IPS-20b (cell line): ENCODE measurements around the gene LRRC42.
"Not testable (repeated sequence)": the region's sequence is repeated elsewhere in the genome, so short reads cannot be mapped to it uniquely, and the experiment has no call there.

Experiments used
- H3K27ac ChIP-seq: one replicate; pipeline ENCODE4 v1.5.1; 2013; ENCODE audit warnings: low read length
- H3K27me3 ChIP-seq: 2 replicates; pipeline ENCODE4 v1.6.1; 2013; ENCODE audit warnings: mild to moderate bottlenecking, low read length, inconsistent platforms; ENCODE audit not compliant: insufficient read depth
- H3K36me3 ChIP-seq: 2 replicates; pipeline ENCODE4 v1.6.1; 2013; ENCODE audit warnings: low read depth, mild to moderate bottlenecking, inconsistent platforms, low read length, moderate library complexity; ENCODE audit not compliant: insufficient read depth
- H3K4me1 ChIP-seq: 2 replicates; pipeline ENCODE4 v1.6.1; 2013; ENCODE audit warnings: mild to moderate bottlenecking, control low read depth, inconsistent platforms, low read length, moderate library complexity; ENCODE audit not compliant: insufficient read depth
- H3K4me3 ChIP-seq: 2 replicates; pipeline ENCODE4 v1.5.1; 2013; ENCODE audit warnings: mild to moderate bottlenecking, low read length, inconsistent platforms
- H3K9ac ChIP-seq: 2 replicates; pipeline ENCODE4 v1.6.1; 2013; ENCODE audit warnings: low read depth, mild to moderate bottlenecking, inconsistent platforms, low read length, moderate library complexity
- H3K9me3 ChIP-seq: 2 replicates; pipeline ENCODE4 v1.6.1; 2013; ENCODE audit warnings: mild to moderate bottlenecking, low read depth, low read length, inconsistent platforms; ENCODE audit not compliant: insufficient read depth

LRRC42 gene

DNA sequence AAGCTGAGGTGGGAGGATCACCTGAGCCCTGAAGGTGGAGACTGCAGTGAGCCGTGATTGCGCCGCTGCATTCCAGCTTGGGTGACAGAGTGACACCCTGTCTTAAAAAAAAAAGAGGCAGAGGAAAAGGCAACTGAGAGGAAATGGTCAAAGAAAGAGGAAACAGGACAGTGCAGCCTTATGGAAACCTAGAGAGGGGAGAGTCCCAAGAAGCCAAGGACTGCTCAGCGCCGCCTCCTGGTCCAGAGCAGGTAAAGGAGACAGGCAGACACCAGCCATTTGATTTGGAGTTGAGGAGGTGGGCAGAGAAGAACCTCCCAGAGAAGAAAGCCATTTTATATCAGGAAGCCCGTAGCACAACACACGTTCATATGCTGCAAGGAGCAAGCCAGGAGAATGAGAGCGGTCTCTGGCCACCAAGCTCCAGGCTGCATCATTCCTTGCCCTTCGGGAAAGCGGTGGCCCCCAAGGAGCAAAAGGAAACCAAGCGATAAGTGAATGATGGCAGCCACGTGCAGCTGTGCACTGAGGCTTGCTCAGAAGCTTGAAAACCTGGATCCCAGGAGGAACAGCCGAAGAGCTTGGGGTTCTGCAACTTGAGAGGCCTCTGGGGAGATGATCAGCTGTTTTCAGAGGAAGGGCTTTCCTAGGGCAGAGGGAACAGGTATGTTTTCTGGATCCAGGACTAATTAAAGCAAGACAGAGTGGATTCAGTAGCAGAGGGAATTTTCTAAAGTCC is 33.7 kb downstream of the LRRC42 start:
- Histone ChIP-seq H3K9me3 (no peaks in the 10 kb centered on the region), H3K27me3 (no peaks in the 10 kb centered on the region)

GRCh38 chr1:53981220-53981619 is 35.1 kb downstream of the LRRC42 start:
- Histone ChIP-seq H3K27ac (no peak overlapping the region), H3K9me3 (no peaks in the 10 kb centered on the region), H3K27me3 (no peaks in the 10 kb centered on the region), H3K4me3 (no peak overlapping the region), H3K36me3 (no peaks in the 10 kb centered on the region), H3K4me1 (peaks cover 5% of the 10 kb centered on the region; the same call in 1 of the 2 replicates), H3K9ac (no peak overlapping the region)

More for the DNA sequence above, 33.7 kb downstream of the LRRC42 start:
- Histone ChIP-seq H3K27ac (no peak overlapping the region), H3K4me3 (no peak overlapping the region), H3K36me3 (no peaks in the 10 kb centered on the region), H3K9ac (no peak overlapping the region), H3K4me1 (peaks cover 5% of the 10 kb centered on the region; the same call in 1 of the 2 replicates)

DNA sequence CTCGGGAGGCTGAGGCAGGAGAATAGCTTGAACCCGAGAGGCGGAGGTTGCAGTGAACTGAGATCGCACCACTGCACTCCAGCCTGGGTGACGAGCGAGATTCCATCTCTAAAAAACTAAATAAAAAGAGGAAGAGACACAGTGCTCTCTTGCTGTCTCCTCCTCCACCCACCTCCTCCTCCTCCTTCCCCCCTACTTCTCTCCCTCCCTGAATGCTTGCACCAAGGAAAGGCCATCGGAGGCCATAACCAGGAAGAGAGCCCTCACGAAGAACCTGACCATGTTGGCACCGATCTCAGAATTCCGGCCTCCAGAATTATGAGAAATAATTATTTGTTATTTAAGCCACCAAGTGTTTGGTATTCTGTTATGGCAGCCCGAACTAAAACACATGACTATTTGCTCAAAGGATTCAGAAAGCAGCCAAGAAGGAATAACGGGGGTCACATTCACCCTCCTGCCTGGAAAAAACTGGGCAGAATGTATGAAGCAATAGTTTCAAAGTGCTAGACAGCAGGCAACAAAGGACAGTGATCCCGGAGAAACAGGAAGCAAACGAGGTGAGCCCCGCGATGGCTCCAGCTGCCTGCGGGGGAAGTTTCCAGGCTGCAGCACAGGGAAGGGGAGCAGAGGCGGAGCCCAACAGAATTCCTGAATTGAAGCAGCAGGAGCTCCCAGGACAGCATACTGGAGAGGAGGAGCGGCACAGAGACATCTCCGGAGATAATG is 36.0 kb downstream of the LRRC42 start:
- Histone ChIP-seq H3K4me1 (peaks cover 5% of the 10 kb centered on the region; the same call in 1 of the 2 replicates), H3K27me3 (no peaks in the 10 kb centered on the region), H3K4me3 (peak overlapping the region; percentile 57), H3K27ac (no peak overlapping the region), H3K36me3 (no peaks in the 10 kb centered on the region), H3K9ac (peak overlapping the region; percentile 78; the same call in 1 of the 2 replicates), H3K9me3 (no peaks in the 10 kb centered on the region)

GRCh38 chr1:53982763-53983104 is 36.6 kb downstream of the LRRC42 start:
- H3K9ac ChIP-seq = peak overlapping the region; percentile 7; the same call in 1 of the 2 replicates
- no peak overlapping the region for H3K27ac ChIP-seq
- H3K4me1 ChIP-seq = peaks cover 5% of the 10 kb centered on the region; the same call in 1 of the 2 replicates
- H3K27me3 ChIP-seq = no peaks in the 10 kb centered on the region
- peak overlapping the region; percentile 57 for H3K4me3 ChIP-seq
- H3K36me3 ChIP-seq = no peaks in the 10 kb centered on the region
- no peaks in the 10 kb centered on the region for H3K9me3 ChIP-seq

GRCh38 chr1:53984726-53985125 is 38.6 kb downstream of the LRRC42 start:
- H3K9ac ChIP-seq = no peak overlapping the region
- no peak overlapping the region for H3K27ac ChIP-seq
- no peaks in the 10 kb centered on the region for H3K36me3 ChIP-seq
- no peaks in the 10 kb centered on the region for H3K9me3 ChIP-seq
- no peaks in the 10 kb centered on the region for H3K27me3 ChIP-seq
- H3K4me3 ChIP-seq = no peak overlapping the region
- peaks cover 5% of the 10 kb centered on the region; the same call in 1 of the 2 replicates for H3K4me1 ChIP-seq

DNA sequence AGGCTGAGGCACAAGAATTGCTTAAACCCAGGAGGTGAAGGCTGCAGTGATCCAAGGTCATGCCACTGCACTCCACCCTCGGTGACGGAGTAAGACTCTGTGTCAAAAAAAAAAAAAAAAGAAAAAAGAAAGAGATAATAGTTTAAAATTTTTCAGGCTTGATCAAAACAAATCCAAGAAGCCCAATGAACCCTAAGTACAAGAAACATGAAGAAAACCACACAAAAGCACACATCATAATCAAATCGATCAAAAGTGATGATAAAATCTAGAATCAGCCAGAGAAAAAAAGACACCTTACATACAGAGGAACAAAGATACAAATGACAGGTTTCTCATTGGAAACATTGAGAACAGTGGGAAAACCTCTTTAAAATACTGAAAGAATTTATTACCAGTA is 40.3 kb downstream of the LRRC42 start:
- no peak overlapping the region for H3K4me3 ChIP-seq
- H3K36me3 ChIP-seq = no peaks in the 10 kb centered on the region

DNA sequence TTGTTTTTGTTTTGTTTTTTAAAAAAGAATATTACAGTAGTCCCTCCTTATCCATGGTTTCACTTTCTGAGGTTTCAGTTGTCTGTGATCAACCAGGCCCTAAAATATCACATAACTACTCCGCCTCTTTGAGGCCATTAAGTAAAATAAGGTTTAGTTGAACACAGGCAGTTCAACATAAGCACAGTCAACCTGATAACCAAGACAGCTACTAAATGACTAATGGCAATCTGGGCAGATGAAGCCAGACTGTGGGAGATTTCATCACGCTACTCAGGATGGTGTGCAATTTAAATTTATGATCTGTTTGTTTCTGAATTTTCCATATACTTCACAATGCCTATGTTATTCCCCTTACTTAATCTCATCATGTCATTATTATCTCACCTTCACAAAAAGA is 41.7 kb downstream of the LRRC42 start:
- Histone ChIP-seq H3K9ac (no peak overlapping the region), H3K9me3 (no peaks in the 10 kb centered on the region), H3K27me3 (no peaks in the 10 kb centered on the region), H3K27ac (no peak overlapping the region), H3K36me3 (no peaks in the 10 kb centered on the region), H3K4me3 (no peak overlapping the region), H3K4me1 (no peaks in the 10 kb centered on the region)

More for the DNA sequence above, 40.3 kb downstream of the LRRC42 start:
- Histone ChIP-seq H3K27ac (no peak overlapping the region), H3K27me3 (no peaks in the 10 kb centered on the region), H3K9me3 (no peaks in the 10 kb centered on the region), H3K4me1 (peaks cover 5% of the 10 kb centered on the region; the same call in 1 of the 2 replicates), H3K9ac (no peak overlapping the region)

- Histone ChIP-seq H3K4me3 (no peak overlapping the region), H3K4me1 (no peaks in the 10 kb centered on the region), H3K27me3 (no peaks in the 10 kb centered on the region), H3K36me3 (no peaks in the 10 kb centered on the region), H3K27ac (no peak overlapping the region), H3K9ac (no peak overlapping the region), H3K9me3 (no peaks in the 10 kb centered on the region)
Measured at GRCh38 chr1:53992085-53992874, 46.1 kb downstream of the LRRC42 start.

DNA sequence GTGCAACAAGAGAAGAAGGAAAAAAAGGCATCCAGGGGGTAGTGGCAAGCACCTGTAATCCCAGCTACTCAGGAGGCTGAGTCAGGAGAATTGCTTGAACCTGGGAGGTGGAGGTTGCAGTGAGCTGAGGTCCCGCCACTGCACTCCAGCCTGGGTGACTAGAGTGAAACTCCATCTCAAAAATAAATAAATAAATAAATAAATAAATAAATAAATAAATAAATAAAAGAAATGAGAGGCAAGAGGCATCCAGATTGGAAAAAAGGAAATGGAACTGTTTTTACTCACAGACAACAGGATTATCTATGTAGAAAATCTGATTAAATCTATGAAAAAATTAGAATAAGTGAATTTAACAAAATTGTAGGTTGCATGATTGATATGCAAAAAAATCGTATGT is 48.4 kb downstream of the LRRC42 start:
- H3K9ac ChIP-seq, H3K4me1 ChIP-seq, H3K4me3 ChIP-seq, H3K36me3 ChIP-seq, H3K27me3 ChIP-seq, H3K9me3 ChIP-seq, H3K27ac ChIP-seq: not testable (repeated sequence)

DNA sequence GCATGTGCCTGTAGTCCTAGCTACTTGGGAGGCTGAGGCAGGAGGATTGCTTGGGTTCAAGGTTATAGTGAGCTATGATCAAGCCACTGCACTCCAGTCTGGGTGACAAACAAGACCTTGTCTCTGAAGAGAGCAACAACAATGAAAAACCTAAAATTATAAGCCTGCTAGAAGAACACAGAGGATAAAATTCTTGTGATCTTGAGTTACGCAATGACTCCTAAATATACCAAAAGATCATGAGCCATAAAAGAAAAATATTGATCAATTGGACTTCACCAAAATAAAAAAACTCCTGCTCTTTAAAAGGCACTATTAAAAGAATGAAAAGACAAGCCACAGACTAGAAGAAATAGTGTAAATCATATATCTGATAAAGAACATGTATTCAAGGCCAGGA is 49.5 kb downstream of the LRRC42 start:
- Histone ChIP-seq H3K9ac (no peak overlapping the region), H3K4me3 (no peak overlapping the region), H3K27me3 (no peaks in the 10 kb centered on the region), H3K27ac (no peak overlapping the region), H3K9me3 (no peaks in the 10 kb centered on the region), H3K36me3 (no peaks in the 10 kb centered on the region), H3K4me1 (no peaks in the 10 kb centered on the region)

- H3K9me3 ChIP-seq = no peaks in the 10 kb centered on the region
- H3K4me3 ChIP-seq = no peak overlapping the region
- no peaks in the 10 kb centered on the region for H3K4me1 ChIP-seq
- H3K36me3 ChIP-seq = no peaks in the 10 kb centered on the region
- H3K27ac ChIP-seq = no peak overlapping the region
- no peaks in the 10 kb centered on the region for H3K27me3 ChIP-seq
- no peak overlapping the region for H3K9ac ChIP-seq
Measured at GRCh38 chr1:53998223-53998622, 52.1 kb downstream of the LRRC42 start.
